HG02852 (cell line): ENCODE data around the gene AKIRIN2.
A peak's percentile ranks its signal among the peaks of the same experiment; 100 is the strongest.
"Not testable (repeated sequence)": the region's sequence is repeated elsewhere in the genome, so short reads cannot be mapped to it uniquely, and the experiment has no call there.

Experiments used
- ATAC-seq: cut with Tn5 transposase; IDR thresholded peaks from one replicate; pipeline ENCODE4 v1.9.1; 2021; ENCODE audit warnings: mild to moderate bottlenecking, moderate library complexity; ENCODE audit not compliant: unreplicated experiment

Gene AKIRIN2

DNA sequence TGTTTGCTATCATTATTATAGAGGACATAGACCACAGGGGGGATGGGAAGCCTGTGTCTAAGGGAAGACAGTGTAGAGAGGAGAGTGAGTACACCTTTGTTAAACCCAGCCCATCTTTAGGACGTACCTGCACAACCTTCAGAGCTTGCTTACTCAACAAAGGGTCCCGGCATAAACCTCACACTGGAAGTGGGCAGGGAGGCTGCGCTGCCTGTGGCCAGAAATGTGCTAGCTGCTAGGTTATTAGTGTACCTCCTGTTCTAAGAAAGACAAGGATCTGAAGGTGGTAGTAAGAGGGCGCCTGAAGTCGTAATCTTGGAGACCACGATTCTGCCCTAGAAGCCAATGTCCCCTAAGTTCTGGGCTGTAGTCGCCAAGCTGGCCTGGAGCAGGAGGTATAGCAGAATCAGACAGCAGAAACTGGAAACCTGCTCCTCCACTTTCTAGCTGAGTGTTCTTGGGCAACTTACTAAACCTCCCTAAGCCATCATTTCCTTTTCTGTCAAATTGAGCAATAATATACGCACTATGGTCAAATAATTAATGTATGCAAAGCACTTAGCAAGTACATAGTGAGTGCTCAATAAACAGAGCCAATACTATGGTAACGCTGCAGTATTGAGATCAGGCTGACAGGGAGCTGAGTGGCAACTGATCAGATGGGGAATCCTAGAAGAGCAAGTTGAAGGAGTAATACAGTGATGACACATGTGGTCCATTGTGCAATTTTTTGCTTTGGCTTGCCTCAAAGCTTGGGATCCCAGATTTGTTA lies 16.8 kb upstream of the AKIRIN2 start:
- ATAC-seq = no peak

DNA sequence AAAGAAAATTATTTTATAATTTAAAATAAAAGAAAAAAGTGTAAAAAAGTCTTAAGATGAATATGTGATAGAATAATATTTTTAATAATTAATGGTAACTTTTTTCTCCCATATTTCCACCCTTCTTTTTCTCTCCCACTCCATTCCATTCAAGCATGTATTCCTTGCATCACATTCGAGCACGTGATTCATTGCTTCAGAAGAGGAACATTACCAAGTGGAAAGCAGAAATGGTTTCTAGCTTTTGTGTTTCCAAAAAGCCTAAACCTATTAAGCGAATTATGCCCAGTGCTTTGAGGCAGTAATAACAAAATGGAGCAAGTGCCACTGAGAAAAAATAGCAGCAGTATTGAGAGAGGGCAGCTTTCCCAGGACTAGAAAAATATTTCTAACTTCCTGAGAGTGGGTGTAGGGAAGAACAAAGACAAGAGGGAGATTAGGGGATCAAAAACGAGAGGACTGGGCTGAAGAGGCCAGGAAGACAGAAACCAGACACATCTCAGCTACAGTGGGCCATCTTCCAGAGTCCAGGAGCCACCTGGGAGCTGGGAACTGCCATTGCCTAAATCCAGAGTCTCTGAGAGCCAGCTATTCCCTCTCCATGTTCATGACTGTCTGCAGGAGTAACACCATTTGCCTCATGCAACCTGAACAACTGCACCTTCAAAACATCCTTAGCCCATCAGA lies 15.0 kb upstream of the AKIRIN2 start:
- ATAC-seq = no peak

DNA sequence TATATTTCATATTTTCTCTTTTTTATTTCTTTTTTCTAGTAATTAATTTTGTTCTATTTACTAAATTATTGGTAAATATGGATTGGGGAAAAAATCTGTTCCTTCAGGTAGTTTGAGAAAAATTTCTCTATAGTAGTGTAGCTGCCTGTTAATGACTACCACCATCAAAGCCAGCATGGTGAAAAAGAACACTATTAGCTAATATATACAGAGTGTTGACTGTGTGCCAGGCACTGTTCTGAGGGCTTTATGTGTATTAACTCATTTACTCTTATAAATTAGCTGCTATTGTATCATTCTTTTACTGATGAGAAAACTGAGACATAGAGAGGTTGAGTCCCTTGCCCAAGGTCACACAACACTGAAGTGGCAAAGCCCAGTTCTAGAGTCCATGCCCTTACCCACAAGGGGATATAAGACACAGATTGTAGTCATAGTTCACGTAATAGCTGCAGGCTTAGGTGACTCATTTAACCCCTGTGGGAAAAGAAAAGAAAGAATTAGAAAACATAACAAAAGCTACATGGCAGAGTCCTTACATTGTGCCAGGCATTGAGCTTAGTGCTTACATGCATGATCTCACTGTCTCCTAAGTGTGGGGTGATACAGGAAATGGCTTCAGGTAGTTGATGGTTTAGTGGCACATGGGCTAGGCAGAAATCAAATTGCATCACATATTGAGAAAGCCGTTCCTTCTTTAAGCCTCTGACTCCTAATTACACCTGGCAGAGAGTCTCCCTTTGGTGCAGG lies 12.2 kb upstream of the AKIRIN2 start:
- peak; percentile 47 for ATAC-seq

DNA sequence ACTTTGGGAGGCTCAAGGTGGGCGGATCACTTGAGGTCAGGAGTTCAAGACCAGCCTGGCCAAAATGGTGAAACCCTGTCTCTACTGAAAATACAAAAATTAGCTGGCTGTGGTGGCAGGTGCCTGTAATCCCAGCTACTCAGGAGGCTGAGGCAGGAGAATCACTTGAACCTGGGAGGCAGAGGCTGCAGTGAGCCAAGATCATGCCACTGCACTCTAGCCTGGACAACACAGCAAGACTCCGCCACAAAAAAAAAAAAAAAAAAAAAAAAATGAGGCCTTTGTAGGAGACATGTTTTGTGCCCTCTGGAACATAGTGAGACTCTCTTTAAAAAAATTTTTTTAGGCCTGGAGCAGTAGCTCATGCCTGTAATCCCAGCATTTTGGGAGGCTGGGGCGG lies 10.7 kb upstream of the AKIRIN2 start:
- ATAC-seq = not testable (repeated sequence)

DNA sequence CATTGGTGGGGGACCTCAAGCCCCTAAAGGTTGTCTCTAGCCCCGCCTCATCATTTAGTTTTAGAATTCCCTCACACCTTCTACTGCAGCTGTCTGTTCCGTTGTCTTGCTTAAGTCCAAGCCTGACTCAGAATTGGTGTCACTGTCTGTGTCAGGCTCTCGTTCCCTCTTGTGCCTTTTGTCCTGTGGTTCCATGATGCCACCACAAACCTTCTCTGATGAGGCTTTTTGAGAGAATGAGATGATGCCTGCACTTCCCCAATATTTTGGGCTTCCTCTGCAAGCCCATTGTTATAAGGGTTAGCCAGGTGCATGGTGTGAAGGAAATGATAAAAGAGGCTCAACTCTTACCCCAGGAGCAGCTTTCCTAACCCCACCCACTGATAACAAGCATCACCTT lies 8.1 kb upstream of the AKIRIN2 start:
- no peak for ATAC-seq

DNA sequence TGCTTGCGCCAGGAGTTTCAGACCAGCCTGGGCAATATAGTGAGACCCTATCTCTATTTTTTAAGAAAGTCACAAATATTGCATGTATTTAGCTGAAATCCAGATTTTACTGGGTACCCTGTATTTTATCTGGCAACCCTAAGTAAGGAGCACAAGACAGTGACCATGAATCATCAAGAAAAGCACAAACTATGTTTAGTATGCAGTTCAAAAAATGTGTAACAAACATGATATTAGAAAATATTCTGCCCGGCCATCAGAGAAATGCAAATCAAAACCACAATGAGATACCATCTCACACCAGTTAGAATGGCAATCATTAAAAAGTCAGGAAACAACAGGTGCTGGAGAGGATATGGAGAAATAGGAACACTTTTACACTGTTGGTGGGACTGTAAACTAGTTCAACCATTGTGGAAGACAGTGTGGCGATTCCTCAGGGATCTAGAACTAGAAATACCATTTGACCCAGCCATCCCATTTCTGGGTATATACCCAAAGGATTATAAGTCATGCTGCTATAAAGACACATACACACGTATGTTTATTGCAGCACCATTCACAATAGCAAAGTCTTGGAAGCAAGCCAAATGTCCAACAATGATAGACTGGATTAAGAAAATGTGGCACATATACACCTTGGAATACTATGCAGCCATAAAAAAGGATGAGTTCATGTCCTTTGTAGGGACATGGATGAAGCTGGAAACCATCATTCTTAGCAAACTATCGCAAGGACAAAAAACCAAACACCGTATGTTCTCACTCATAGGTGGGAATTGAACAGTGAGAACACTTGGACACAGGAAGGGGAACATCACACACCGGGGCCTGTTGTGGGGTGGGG lies 6.8 kb upstream of the AKIRIN2 start:
- not testable (repeated sequence) for ATAC-seq

DNA sequence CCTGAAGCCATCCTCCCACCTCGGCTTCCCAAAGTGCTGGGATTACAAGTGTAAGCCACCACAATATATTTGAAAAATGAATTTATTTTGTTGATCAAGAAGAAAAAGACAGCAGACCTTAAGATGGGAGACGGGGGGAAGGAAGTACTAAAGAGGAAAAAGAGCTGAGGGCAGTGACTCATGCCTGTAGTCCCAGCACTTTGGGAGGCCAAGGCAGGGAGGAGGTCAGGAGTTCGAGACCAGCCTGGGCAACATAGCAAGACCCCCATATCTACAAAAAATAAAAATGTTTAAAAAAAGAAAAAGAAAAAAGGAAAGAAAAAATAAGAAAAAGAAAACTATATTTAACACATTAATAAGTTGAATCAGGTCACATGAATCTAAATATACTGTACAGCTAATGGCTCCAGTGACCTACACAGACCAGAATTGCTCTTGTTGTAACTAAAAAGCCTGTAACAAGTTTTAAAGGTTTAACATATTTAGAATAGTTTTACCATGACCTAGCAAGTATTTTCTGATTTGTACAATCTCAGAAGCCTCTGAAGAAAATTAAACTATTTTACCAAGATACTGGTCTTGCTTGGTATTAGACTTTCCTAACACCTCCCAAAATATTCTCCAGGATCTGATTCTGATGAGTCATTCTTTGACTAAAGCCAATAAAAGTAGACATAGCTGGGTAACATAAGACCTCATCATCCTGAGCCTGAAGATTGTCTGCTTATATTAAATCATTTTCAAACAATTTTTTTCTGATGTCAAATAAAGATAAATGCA lies 4.3 kb upstream of the AKIRIN2 start:
- no peak for ATAC-seq

DNA sequence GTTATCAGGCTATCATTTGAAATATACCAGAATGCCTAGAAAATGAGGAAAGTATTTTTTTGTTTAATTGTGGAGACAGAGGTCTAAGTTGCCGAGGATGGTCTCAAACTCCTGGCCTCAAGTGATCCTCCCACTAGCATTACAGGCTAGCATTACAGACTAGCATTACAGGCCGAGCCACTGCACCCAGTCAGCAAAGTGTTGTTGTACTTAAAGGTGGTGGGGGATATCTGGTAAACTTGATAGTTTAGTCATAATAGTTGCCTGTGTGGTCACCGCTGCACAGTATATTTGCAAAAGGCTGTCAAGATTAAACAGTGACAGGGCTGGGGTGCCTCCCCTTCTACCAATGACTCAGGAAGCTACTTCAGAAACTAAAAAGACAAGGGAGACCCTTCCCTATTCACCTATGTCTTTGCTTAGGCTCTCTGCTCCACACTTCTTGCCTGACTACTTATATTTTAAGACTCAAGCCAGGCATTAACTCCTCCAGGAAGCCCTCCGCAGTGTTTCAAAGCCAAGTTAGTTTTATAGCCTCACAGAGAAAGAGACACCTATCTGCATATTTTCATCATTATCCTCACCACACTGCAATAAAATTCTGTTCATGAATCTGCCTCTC lies 3.1 kb upstream of the AKIRIN2 start:
- ATAC-seq = peak; percentile 53

DNA sequence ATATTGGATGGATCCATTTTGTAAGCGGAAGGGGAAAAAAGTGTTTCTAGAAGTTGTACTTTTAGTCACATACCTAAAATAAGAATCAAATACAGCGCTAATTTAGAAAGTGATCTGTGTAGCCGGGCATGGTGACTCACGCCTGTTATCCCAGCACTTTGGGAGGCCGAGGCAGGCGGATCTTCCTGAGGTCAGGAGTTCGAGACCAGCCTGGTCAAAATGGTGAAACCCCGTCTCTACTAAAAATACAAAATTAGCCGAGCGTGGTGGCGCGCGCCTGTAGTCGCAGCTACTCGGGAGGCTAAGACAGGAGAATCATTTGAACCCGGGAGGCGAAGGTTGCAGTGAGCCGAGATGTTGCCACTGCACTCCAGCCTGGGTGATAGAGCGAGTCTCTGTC lies 1.0 kb upstream of the AKIRIN2 start:
- ATAC-seq = not testable (repeated sequence)

DNA sequence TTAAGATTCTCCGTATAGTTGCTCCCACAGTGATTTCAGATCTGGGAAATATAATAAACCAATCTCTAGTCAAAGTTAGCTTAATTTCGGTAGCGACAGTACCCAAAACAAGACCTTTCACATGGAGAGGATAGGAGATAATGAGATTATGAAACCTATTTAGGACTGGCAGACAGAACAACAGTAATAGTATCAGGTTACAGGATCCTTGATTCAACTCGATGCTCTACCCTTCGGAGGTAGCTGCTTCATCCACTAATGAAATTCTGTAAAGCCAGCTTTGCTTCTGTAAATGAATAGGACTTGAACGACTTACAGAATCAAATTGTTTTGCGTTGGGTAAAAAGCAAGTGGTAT lies 534 bp upstream of the AKIRIN2 start:
- ATAC-seq = peak; percentile 20

DNA sequence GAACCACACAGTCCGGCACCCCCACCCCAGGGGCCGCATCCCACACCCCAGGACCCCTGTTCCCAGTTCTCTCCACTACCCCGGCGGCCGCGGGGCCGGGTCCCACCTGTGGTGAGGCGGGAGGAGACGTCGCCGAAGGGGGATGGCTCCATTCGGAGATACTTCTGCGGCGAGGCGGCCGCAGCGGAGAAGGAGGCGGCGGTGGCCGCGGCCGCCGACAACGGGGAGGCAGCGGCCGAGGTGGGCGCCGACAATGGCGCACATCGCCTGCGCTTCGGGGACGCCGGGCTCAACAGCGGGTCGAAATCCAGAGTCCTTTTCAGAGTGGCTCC lies 723 bp downstream of the AKIRIN2 start:
- ATAC-seq = no peak

DNA sequence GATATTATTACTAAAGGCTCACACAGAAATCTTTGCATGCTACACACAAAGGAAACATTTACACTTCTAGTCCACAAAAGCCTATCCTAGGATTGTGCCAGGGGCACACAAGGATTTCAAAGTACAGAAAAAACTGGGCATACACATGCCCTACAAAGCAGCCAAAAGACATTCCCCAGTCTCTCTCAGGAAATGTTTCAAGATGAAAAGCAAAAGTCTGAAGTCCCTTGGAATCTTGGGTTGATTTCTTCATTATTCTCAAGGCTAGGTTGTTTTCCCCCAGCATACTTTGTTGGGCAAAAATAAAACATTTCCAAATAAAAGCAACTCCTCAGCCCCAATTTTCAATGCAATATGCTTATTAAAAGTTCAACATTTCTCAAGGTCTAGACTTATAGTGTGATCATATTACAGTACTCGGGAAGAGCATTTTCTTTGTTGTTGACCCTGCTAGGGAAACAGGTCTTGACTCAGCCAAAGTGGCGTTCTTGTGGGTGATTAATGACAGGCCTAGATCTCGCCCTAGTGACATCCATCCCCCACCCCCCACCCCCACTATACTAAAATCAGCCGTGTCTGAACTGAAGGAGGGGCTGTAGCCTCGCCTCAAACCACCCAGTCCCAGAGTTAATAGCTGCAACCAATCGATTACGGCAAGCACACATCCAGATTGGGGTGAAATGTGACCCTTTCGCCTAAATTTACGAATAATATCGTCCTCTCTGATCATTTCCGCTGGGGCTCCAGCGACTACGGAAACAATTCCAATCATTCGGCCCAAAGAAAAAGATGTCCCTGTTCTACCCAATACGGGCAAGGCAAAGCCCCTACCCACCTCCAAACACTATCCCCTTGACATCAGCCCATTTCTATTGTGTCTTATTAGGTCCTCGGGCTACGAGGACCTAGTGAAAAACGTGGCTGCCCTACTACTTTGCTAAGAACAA lies 1.4 kb downstream of the AKIRIN2 start:
- no peak for ATAC-seq

DNA sequence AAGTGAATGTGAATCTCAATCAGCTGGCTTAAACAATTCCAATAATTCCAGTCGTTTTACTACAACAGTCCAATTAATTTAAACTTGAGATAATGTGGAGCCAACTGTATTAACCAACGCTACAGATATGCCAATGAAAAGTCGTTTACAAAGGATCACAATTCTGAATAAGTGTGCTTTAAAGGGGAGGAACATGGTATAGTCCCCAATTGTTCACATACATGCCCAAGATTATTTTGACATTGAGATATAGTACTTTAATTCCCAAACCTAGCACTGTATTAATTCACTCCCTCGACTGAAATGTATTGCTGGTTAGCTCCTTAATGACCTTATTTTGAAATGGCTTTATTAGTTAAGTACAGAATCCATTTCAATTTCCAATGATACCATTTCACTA lies 2.5 kb downstream of the AKIRIN2 start:
- ATAC-seq = no peak

DNA sequence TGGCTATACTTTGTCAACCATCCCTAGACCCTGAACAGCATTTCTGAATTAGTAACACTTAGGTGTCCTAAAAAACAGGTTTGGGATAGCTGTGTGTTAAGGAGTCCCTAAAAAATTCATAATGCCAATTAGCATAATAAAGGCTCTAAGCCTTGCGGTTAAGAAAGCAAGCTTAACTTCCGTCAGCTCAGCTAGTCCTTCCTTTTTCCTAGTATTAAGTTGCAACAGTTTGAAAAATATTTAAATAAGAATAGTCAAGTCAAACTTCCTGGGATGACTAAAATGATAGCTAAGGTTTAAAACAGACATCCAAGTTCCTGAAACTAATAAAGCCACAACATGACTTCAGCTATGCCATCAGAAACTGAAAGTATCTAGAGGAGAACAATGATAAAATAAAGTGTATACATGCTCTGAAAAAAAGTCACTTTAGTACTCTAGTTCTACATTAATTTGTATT lies 3.5 kb downstream of the AKIRIN2 start:
- no peak for ATAC-seq

DNA sequence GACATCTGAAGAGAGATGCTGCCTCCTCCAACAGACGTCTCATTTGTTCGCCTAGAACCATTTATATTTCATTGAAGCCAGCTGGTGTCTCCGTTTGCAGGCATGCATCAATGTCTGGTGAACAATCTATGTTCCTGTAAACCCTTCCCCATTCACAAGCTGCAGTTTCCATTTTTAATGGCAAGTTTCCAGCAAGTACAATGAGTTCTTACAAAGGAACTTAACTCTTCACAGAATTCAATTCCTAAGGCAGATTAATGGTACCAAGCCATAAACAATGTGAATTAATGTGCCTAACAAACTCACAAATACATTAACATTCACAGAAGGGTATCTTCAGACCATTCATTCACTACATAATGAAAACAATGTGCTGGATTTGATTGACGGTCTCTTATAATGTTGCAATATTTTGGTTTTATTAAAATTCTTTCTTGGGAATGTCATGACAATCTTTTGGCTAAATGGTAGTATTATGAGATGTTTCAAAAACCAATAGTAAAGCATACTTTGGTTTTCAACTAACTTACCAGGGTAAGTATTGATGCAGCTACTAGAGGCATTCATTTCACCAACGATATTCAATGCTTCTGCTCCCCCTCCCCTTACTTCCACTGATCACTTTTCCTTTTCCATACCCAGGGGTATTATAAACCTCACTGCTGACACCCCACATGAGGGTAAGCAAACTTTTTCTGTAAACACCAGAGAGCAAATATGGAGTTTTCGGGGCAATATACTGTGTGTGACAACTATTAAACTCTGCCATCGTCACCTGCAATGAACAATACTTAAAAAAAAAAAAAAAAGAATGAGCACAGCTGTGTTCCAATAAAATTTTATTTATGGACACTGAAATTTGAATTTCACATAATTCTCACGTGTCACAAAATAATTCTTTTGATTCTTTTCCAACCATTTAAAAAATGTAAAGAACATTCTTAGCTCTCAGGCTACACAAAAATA lies 4.2 kb downstream of the AKIRIN2 start:
- ATAC-seq = no peak

DNA sequence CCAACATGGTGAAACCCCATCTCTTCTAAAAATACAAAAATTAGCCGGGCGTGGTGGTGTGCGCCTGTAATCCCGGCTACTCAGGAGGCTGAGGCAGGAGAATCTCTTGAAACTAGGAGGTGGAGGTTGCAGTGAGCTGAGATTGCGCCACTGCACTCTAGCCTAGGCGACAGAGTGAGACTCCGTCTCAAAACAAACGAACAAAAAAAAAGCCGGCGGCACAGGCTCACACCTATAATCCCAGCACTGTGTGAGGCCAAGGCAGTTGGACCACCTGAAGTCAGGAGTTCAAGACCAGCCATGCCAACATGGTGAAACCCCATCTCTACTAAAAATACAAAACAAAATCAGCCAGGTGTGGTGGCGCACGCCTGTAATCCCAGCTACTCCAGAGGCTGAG lies 5.2 kb downstream of the AKIRIN2 start:
- ATAC-seq = not testable (repeated sequence)

DNA sequence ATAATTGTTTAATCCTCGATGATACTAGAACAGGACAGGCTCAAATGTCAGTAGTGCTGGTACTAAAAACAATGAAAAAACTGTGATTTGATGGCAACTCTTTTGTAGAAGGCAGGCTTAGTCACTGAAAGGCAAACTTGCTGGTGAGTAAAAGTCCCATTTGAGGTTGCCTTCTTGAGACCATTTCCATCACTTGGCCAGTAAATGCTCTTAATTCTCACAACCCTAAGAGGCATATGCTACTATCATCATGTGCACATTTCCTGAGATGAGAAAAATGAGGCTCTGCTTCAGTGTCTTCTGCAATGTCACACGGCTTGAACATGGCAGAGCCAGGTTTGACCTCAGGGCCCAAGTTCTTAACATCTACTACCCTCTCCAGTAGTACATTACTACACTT lies 9.9 kb downstream of the AKIRIN2 start:
- no peak for ATAC-seq

DNA sequence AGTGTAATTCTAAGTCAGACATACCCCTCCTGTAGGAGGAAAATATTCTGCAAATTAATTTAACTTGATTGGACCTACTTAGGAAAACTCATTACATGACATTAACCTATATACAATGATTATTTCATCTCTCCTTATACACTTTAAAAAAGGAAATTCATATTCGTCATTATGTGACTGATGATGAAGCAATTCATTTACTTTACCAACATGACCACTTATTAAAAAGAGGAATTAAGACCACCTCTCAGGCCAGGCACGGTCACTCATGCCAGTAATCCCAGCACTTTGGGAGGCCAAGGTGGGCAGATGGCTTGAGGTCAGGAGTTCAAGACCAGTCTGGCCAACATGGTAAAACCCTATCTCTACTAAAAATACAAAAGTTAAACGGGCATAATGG lies 11.6 kb downstream of the AKIRIN2 start:
- no peak for ATAC-seq
